ENCODE measurements around the gene FHAD1.

The FHAD1 gene

GRCh38 chr1:15436881-15437442, 189.9 kb downstream of the FHAD1 start (continued):
- TF ChIP-seq POU6F1 (CRISPR knock-in tag; IDR thresholded peaks at IDR 0.05; ENCODE audit: borderline replicate concordance, low read depth) (no peak), BACH2 (CRISPR knock-in tag; IDR thresholded peaks at IDR 0.05; ENCODE audit: borderline replicate concordance) (no peak), ZNF565 (CRISPR knock-in tag; conservative IDR thresholded peaks at IDR 0.05; ENCODE audit: low read depth) (no peak), RARB (CRISPR knock-in tag; IDR thresholded peaks at IDR 0.05) (no peak), ARNTL (CRISPR knock-in tag; IDR thresholded peaks at IDR 0.05; ENCODE audit: borderline replicate concordance, low read depth) (no peak), ESRRG (CRISPR knock-in tag; IDR thresholded peaks at IDR 0.05) (no peak)

- no peak for ATAC-seq
- TF ChIP-seq TCF4 (CRISPR knock-in tag; IDR thresholded peaks at IDR 0.05; ENCODE audit: borderline replicate concordance) (no peak), CSRNP3 (CRISPR knock-in tag; IDR thresholded peaks at IDR 0.05) (no peak)
Measured at GRCh38 chr1:15439325-15439724, 192.3 kb downstream of the FHAD1 start.

- ATAC-seq: no peak
- TF ChIP-seq ZNF565 (CRISPR knock-in tag; conservative IDR thresholded peaks at IDR 0.05; ENCODE audit: low read depth): no peak
- no peak for TF ChIP-seq TOX (CRISPR knock-in tag; IDR thresholded peaks at IDR 0.05; ENCODE audit: borderline replicate concordance)
- TF ChIP-seq GLIS3 (CRISPR knock-in tag; IDR thresholded peaks at IDR 0.05): no peak
Measured at GRCh38 chr1:15440357-15440756, 193.3 kb downstream of the FHAD1 start.

- TF ChIP-seq ZC3H10 (CRISPR knock-in tag; IDR thresholded peaks at IDR 0.05) (no peak), TSHZ2 (CRISPR knock-in tag; IDR thresholded peaks at IDR 0.05) (no peak), ZFP3 (CRISPR knock-in tag; IDR thresholded peaks at IDR 0.05) (no peak), BACH2 (CRISPR knock-in tag; IDR thresholded peaks at IDR 0.05; ENCODE audit: borderline replicate concordance) (no peak), TCF4 (CRISPR knock-in tag; IDR thresholded peaks at IDR 0.05; ENCODE audit: borderline replicate concordance) (no peak), CSDC2 (CRISPR knock-in tag; IDR thresholded peaks at IDR 0.05) (no peak), RARB (CRISPR knock-in tag; IDR thresholded peaks at IDR 0.05) (no peak), CSRNP3 (CRISPR knock-in tag; IDR thresholded peaks at IDR 0.05) (no peak), PATZ1 (CRISPR knock-in tag; IDR thresholded peaks at IDR 0.05; ENCODE audit: borderline replicate concordance) (no peak), ZNF70 (CRISPR knock-in tag; IDR thresholded peaks at IDR 0.05) (no peak), PPARA (CRISPR knock-in tag; IDR thresholded peaks at IDR 0.05; ENCODE audit: borderline replicate concordance) (no peak), ESRRG (CRISPR knock-in tag; IDR thresholded peaks at IDR 0.05) (no peak), TOX (CRISPR knock-in tag; IDR thresholded peaks at IDR 0.05; ENCODE audit: borderline replicate concordance) (no peak)
- no peak for ATAC-seq
Measured at GRCh38 chr1:15441247-15441646, 194.2 kb downstream of the FHAD1 start.

All from SK-N-SH treated with all-trans-retinoic acid at 6 μM for 48 hours (cell line).